ENCODE measurements around the gene ZC3H18.

GRCh38 chr16:88595101-88595500, 24.9 kb downstream of the ZC3H18 start:
- TF ChIP-seq CTCF (IDR thresholded peaks at IDR 0.05) (no peak), POLR2A (IDR thresholded peaks at IDR 0.05) (no peak), EP300 (IDR thresholded peaks at IDR 0.05) (no peak)
